Keratinocyte (primary cell): Measurements from ENCODE around the gene CTNNBL1. TPM values are rescaled to one million over a fixed set of nuclear protein-coding genes. Genes with fewer than 3 reads are reported as not detected.

Source experiments
- DNase-seq: peaks from one replicate; pipeline ENCODE4 v3.0.0-alpha.2; 2011; ENCODE audit warnings: low read depth, missing footprints, low spot score
- FAIRE-seq: peaks from 2 replicates; lab custom pipeline; 2011; peaks lifted over from hg19 to GRCh38; lab: Jason Lieb, UNC
- H2AFZ ChIP-seq: 2 replicates; pipeline ENCODE4 v1.6.0; 2012; ENCODE audit warnings: low read length, control low read depth, inconsistent platforms; ENCODE audit not compliant: control insufficient read depth
- H3K27ac ChIP-seq: 2 replicates; pipeline ENCODE4 v1.5.1; 2011; ENCODE audit warnings: low read length; ENCODE audit not compliant: control insufficient read depth, insufficient read depth
- H3K27me3 ChIP-seq: 3 replicates; pipeline ENCODE4 v1.6.0; 2011; ENCODE audit warnings: low read length; ENCODE audit not compliant: control insufficient read depth, insufficient read depth; ENCODE audit errors: extremely low read depth
- H3K36me3 ChIP-seq, 2 experiments: 2 replicates in 1 of 2; 3 replicates in 1 of 2; pipeline ENCODE4 v1.5.1; 2011; ENCODE audit warnings: low read length in 2 of 2, mild to moderate bottlenecking in 1 of 2; ENCODE audit not compliant: control insufficient read depth in 2 of 2, insufficient read depth in 2 of 2; ENCODE audit errors: extremely low read depth in 1 of 2
- H3K4me1 ChIP-seq: 3 replicates; pipeline ENCODE4 v1.5.1; 2011; ENCODE audit warnings: low read length; ENCODE audit not compliant: control insufficient read depth, insufficient read depth; ENCODE audit errors: extremely low read depth
- H3K4me2 ChIP-seq: 3 replicates; pipeline ENCODE4 v1.6.0; 2011; ENCODE audit warnings: low read depth, low read length; ENCODE audit not compliant: control insufficient read depth, insufficient read depth; ENCODE audit errors: extremely low read depth
- H3K4me3 ChIP-seq, 3 experiments: fragments of 200-600 bp in 1 of 3; sonication (generic) in 1 of 3; 2 replicates in 2 of 3; 3 replicates in 1 of 3; pipeline ENCODE4 v1.5.1; 2011 to 2016; ENCODE audit warnings: low read length in 3 of 3, mild to moderate bottlenecking in 3 of 3, control low read depth in 2 of 3, inconsistent platforms in 1 of 3, low read depth in 1 of 3, mixed read lengths in 1 of 3, mixed run types in 1 of 3, moderate library complexity in 1 of 3; ENCODE audit not compliant: control insufficient read depth in 2 of 3, insufficient read depth in 2 of 3; ENCODE audit errors: extremely low read depth in 1 of 3
- H3K79me2 ChIP-seq: 2 replicates; pipeline ENCODE4 v1.6.0; 2012; ENCODE audit warnings: low read length; ENCODE audit not compliant: control insufficient read depth, insufficient read depth
- H3K9ac ChIP-seq: 3 replicates; pipeline ENCODE4 v1.6.0; 2011; ENCODE audit warnings: low read length; ENCODE audit not compliant: control insufficient read depth, insufficient read depth; ENCODE audit errors: extremely low read depth
- H3K9me1 ChIP-seq: 3 replicates; pipeline ENCODE4 v1.6.0; 2011; ENCODE audit warnings: low read length; ENCODE audit not compliant: control insufficient read depth, insufficient read depth; ENCODE audit errors: extremely low read depth
- H3K9me3 ChIP-seq: 2 replicates; pipeline ENCODE4 v1.5.1; 2012; ENCODE audit warnings: low read depth, low read length; ENCODE audit not compliant: control insufficient read depth
- H4K20me1 ChIP-seq: 3 replicates; pipeline ENCODE4 v1.6.0; 2011; ENCODE audit warnings: low read length; ENCODE audit not compliant: control insufficient read depth, insufficient read depth; ENCODE audit errors: extremely low read depth
- EZH2 ChIP-seq: IDR thresholded peaks from one replicate; pipeline ENCODE4 v1.6.1; 2012; ENCODE audit warnings: inconsistent platforms, mild to moderate bottlenecking, low read length, moderate library complexity
- dilution Hi-C: fragments of 300-500 bp; cut with MboI; formaldehyde crosslinking; loops from one replicate; pipeline ENCODE4 v1.7.0; 2020; ENCODE audit warnings: low sequenced_read_pairs; ENCODE audit not compliant: extremely low pct_ligation_motif_present
- polyA plus RNA-seq, 5 experiments: library from polyadenylated mRNA; depleted of rRNA in 3 of 5; stranded (reverse) in 3 of 5; stranded (forward) in 1 of 5; unstranded in 1 of 5; fragments of >200 nt; gene quantifications; 1 replicate in 1 of 5; 2 replicates in 3 of 5; 3 replicates in 1 of 5; pipeline versions ENCODE4 v1.2.1 to v1.2.3, GENCODE V29; 2011 to 2012; ENCODE audit warnings: missing spikeins in 2 of 5, low read depth in 1 of 5, low replicate concordance in 1 of 5
- TF ChIP-seq, protein P1 (sequence below), 3 experiments: IDR thresholded peaks in 1 of 3; conservative IDR thresholded peaks in 1 of 3; optimal IDR thresholded peaks in 1 of 3; 2 replicates in 2 of 3; 3 replicates in 1 of 3; pipeline versions ENCODE3 to v1.5.1; 2011; ENCODE audit warnings: low read length in 3 of 3, mild to moderate bottlenecking in 3 of 3, moderate library complexity in 2 of 3, control low read depth in 1 of 3, inconsistent platforms in 1 of 3; ENCODE audit not compliant: insufficient read depth in 2 of 3; ENCODE audit errors: extremely low read depth in 1 of 3

Gene CTNNBL1
- polyA plus RNA-seq, 1 donor (not counting 4 experiments of a cell fraction or from before 2014, with no cell fraction given), result 37.0 TPM

DNA sequence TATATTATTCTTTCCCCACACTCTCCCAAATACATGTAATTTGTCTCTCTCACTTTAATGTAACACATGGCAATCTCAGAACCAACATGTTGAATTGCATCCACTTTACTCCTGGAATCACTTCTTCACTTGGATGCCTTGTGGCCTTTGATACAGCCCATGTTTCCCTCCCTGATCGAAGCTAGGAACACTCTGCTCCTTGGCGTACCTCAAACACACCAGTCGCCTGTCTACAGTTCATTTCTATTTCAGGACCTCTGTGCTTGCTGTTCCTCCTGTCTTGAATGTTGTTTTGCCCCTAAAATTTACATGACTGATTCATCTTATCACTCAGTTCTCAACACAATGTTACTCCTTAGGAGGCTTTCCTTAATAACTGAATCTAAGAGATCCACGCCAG lies 106.8 kb downstream of the CTNNBL1 start:
- dilution Hi-C loops, result no loop called here
- FAIRE-seq, result no peak

DNA sequence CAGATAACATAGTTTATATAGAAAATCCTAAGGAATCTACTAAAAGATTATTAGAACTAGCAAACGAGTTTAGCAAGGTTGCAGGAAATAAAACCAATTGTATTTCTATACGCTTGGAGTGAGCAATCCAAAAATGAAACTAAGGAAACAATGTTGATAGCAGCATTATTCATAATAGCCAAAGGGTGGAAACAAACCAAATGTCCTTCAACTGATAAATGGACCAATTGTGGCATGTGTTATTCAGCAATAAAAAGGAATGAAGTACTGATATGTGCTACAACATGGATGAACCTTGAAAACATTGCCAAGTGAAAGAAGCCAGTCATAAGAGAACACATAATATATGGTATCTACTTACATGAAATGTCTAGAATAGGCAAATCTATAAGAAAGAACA lies 108.1 kb downstream of the CTNNBL1 start:
- no peaks in the 10 kb centered on the region for H4K20me1 ChIP-seq
- no peak overlapping the region for H3K9ac ChIP-seq
- no peak for FAIRE-seq

More for the DNA sequence above, 106.8 kb downstream of the CTNNBL1 start:
- Histone ChIP-seq H3K4me1 (no peaks in the 10 kb centered on the region), H3K36me3 (peaks cover 2 to 20% of the 10 kb centered on the region in 2 experiments), H3K4me3 (no peak overlapping the region), H3K27me3 (no peaks in the 10 kb centered on the region), H3K9me3 (no peaks in the 10 kb centered on the region), H4K20me1 (no peaks in the 10 kb centered on the region), H3K9ac (no peak overlapping the region), H3K27ac (no peak overlapping the region), H2AFZ (no peak overlapping the region), H3K4me2 (no peak overlapping the region), H3K79me2 (no peaks in the 10 kb centered on the region), H3K9me1 (no peaks in the 10 kb centered on the region)
- TF ChIP-seq EZH2, result no peak
- TF ChIP-seq, protein P1, sequence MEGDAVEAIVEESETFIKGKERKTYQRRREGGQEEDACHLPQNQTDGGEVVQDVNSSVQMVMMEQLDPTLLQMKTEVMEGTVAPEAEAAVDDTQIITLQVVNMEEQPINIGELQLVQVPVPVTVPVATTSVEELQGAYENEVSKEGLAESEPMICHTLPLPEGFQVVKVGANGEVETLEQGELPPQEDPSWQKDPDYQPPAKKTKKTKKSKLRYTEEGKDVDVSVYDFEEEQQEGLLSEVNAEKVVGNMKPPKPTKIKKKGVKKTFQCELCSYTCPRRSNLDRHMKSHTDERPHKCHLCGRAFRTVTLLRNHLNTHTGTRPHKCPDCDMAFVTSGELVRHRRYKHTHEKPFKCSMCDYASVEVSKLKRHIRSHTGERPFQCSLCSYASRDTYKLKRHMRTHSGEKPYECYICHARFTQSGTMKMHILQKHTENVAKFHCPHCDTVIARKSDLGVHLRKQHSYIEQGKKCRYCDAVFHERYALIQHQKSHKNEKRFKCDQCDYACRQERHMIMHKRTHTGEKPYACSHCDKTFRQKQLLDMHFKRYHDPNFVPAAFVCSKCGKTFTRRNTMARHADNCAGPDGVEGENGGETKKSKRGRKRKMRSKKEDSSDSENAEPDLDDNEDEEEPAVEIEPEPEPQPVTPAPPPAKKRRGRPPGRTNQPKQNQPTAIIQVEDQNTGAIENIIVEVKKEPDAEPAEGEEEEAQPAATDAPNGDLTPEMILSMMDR (optimal IDR thresholded peaks at IDR 0.05 in 1 of 3, IDR thresholded peaks at IDR 0.05 in 1 of 3, conservative IDR thresholded peaks at IDR 0.05 in 1 of 3; ENCODE audit: extremely low read depth in 1 of 3, insufficient read depth in 2 of 3, low read length in 3 of 3), result no peak
- no peak for DNase-seq

More for the DNA sequence above, 108.1 kb downstream of the CTNNBL1 start:
- Histone ChIP-seq H3K36me3 (peaks cover 9 to 25% of the 10 kb centered on the region in 2 experiments), H3K79me2 (no peaks in the 10 kb centered on the region), H3K9me1 (no peaks in the 10 kb centered on the region), H3K4me1 (no peaks in the 10 kb centered on the region), H2AFZ (no peak overlapping the region), H3K4me3 (no peak overlapping the region), H3K27me3 (no peaks in the 10 kb centered on the region), H3K27ac (no peak overlapping the region), H3K4me2 (no peak overlapping the region), H3K9me3 (no peaks in the 10 kb centered on the region)
- DNase-seq, result no peak
- TF ChIP-seq EZH2, result no peak
- TF ChIP-seq, protein P1 (optimal IDR thresholded peaks at IDR 0.05 in 1 of 3, IDR thresholded peaks at IDR 0.05 in 1 of 3, conservative IDR thresholded peaks at IDR 0.05 in 1 of 3; ENCODE audit: extremely low read depth in 1 of 3, insufficient read depth in 2 of 3, low read length in 3 of 3), result no peak
- dilution Hi-C loops, result no loop called here
